ENCODE results near the gene FOSB.

- TF ChIP-seq POLR2AphosphoS5 (IDR thresholded peaks at IDR 0.05; ENCODE audit: insufficient read depth in 1 of 2, low read depth in 1 of 2) (no peak), POLR2A (IDR thresholded peaks at IDR 0.05) (no peak)
- TF ChIP-seq, protein P1, sequence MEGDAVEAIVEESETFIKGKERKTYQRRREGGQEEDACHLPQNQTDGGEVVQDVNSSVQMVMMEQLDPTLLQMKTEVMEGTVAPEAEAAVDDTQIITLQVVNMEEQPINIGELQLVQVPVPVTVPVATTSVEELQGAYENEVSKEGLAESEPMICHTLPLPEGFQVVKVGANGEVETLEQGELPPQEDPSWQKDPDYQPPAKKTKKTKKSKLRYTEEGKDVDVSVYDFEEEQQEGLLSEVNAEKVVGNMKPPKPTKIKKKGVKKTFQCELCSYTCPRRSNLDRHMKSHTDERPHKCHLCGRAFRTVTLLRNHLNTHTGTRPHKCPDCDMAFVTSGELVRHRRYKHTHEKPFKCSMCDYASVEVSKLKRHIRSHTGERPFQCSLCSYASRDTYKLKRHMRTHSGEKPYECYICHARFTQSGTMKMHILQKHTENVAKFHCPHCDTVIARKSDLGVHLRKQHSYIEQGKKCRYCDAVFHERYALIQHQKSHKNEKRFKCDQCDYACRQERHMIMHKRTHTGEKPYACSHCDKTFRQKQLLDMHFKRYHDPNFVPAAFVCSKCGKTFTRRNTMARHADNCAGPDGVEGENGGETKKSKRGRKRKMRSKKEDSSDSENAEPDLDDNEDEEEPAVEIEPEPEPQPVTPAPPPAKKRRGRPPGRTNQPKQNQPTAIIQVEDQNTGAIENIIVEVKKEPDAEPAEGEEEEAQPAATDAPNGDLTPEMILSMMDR (IDR thresholded peaks at IDR 0.05), result no peak
Observed at GRCh38 chr19:45442778-45443461, 24.9 kb upstream of the FOSB start.
